Adipocyte (in vitro differentiated cells): ENCODE data around the gene DNAH6.

Experiments
- DNase-seq: peaks from one replicate; pipeline ENCODE4 v3.0.0-alpha.2; 2015; ENCODE audit warnings: low read depth
- H3K27me3 ChIP-seq: replicated peaks from 2 replicates; pipeline ENCODE4 v1.7.0; 2013; ENCODE audit warnings: mild to moderate bottlenecking, low read length, moderate library complexity; ENCODE audit not compliant: control insufficient read depth, insufficient read depth
- H3K36me3 ChIP-seq: 2 replicates; pipeline ENCODE4 v1.7.0; 2013; ENCODE audit warnings: low read length, mild to moderate bottlenecking, moderate library complexity; ENCODE audit not compliant: control insufficient read depth, insufficient read depth, severe bottlenecking
- H3K4me1 ChIP-seq: 2 replicates; pipeline ENCODE4 v1.7.0; 2013; ENCODE audit warnings: mild to moderate bottlenecking, low read length, moderate library complexity; ENCODE audit not compliant: control insufficient read depth, insufficient read depth
- H3K4me3 ChIP-seq: 2 replicates; pipeline ENCODE4 v1.7.0; 2013; ENCODE audit warnings: mild to moderate bottlenecking, low read length, moderate library complexity
- H3K9ac ChIP-seq: 2 replicates; pipeline ENCODE4 v1.7.0; 2013; ENCODE audit warnings: mild to moderate bottlenecking, low read length, moderate library complexity
- H3K9me3 ChIP-seq: 2 replicates; pipeline ENCODE4 v1.7.0; 2013; ENCODE audit warnings: mild to moderate bottlenecking, low read length, moderate library complexity; ENCODE audit not compliant: control insufficient read depth

Gene DNAH6

GRCh38 chr2:84653302-84653701 lies 137.0 kb downstream of the DNAH6 start:
- Histone ChIP-seq H3K9ac (no peak overlapping the region), H3K4me3 (no peak overlapping the region), H3K4me1 (no peaks in the 10 kb centered on the region), H3K36me3 (no peaks in the 10 kb centered on the region), H3K9me3 (no peaks in the 10 kb centered on the region), H3K27me3 (peaks cover 11% of the 10 kb centered on the region)
- DNase-seq, result no peak

GRCh38 chr2:84654414-84654813 lies 138.1 kb downstream of the DNAH6 start:
- Histone ChIP-seq H3K4me3 (no peak overlapping the region), H3K27me3 (peaks cover 11% of the 10 kb centered on the region), H3K36me3 (no peaks in the 10 kb centered on the region), H3K9me3 (no peaks in the 10 kb centered on the region), H3K4me1 (no peaks in the 10 kb centered on the region), H3K9ac (no peak overlapping the region)
- DNase-seq, result no peak

- Histone ChIP-seq H3K9me3 (no peaks in the 10 kb centered on the region), H3K36me3 (no peaks in the 10 kb centered on the region), H3K9ac (no peak overlapping the region), H3K27me3 (peaks cover 10% of the 10 kb centered on the region), H3K4me1 (no peaks in the 10 kb centered on the region), H3K4me3 (no peak overlapping the region)
- DNase-seq, result no peak
These were observed 152.8 kb downstream of the DNAH6 start for GRCh38 chr2:84669122-84669521.

- Histone ChIP-seq H3K4me3 (no peak overlapping the region), H3K27me3 (peaks cover 8% of the 10 kb centered on the region), H3K9ac (no peak overlapping the region), H3K4me1 (no peaks in the 10 kb centered on the region), H3K36me3 (no peaks in the 10 kb centered on the region), H3K9me3 (no peaks in the 10 kb centered on the region)
- no peak for DNase-seq
These were observed 157.8 kb downstream of the DNAH6 start for GRCh38 chr2:84674099-84674498.

- Histone ChIP-seq H3K9me3 (no peaks in the 10 kb centered on the region), H3K9ac (no peak overlapping the region), H3K27me3 (peaks cover 5% of the 10 kb centered on the region), H3K4me1 (no peaks in the 10 kb centered on the region), H3K36me3 (no peaks in the 10 kb centered on the region), H3K4me3 (no peak overlapping the region)
- DNase-seq, result no peak
These were observed 158.3 kb downstream of the DNAH6 start for GRCh38 chr2:84674586-84674985.

- no peak overlapping the region for H3K4me3 ChIP-seq
- no peaks in the 10 kb centered on the region for H3K4me1 ChIP-seq
- no peaks in the 10 kb centered on the region for H3K36me3 ChIP-seq
- no peaks in the 10 kb centered on the region for H3K9me3 ChIP-seq
- no peak overlapping the region for H3K9ac ChIP-seq
- peaks cover 5% of the 10 kb centered on the region for H3K27me3 ChIP-seq
- DNase-seq, result peak; percentile 32
These were observed 160.0 kb downstream of the DNAH6 start for GRCh38 chr2:84676295-84676694.

GRCh38 chr2:84678214-84678613 lies 161.9 kb downstream of the DNAH6 start:
- Histone ChIP-seq H3K4me1 (no peaks in the 10 kb centered on the region), H3K27me3 (no peaks in the 10 kb centered on the region), H3K9ac (no peak overlapping the region), H3K9me3 (no peaks in the 10 kb centered on the region), H3K36me3 (no peaks in the 10 kb centered on the region), H3K4me3 (no peak overlapping the region)
- DNase-seq, result no peak

GRCh38 chr2:84686783-84687476 lies 170.6 kb downstream of the DNAH6 start:
- H3K9ac ChIP-seq, result no peak overlapping the region
- no peaks in the 10 kb centered on the region for H3K27me3 ChIP-seq
- DNase-seq, result no peak
- no peaks in the 10 kb centered on the region for H3K36me3 ChIP-seq
- no peak overlapping the region for H3K4me3 ChIP-seq
- no peaks in the 10 kb centered on the region for H3K4me1 ChIP-seq
- no peaks in the 10 kb centered on the region for H3K9me3 ChIP-seq

- no peak for DNase-seq
- Histone ChIP-seq H3K9me3 (no peaks in the 10 kb centered on the region), H3K9ac (no peak overlapping the region), H3K27me3 (no peaks in the 10 kb centered on the region), H3K4me1 (no peaks in the 10 kb centered on the region), H3K36me3 (no peaks in the 10 kb centered on the region), H3K4me3 (no peak overlapping the region)
These were observed 171.3 kb downstream of the DNAH6 start for GRCh38 chr2:84687498-84688149.

- H3K36me3 ChIP-seq, result no peaks in the 10 kb centered on the region
- DNase-seq, result no peak
- no peak overlapping the region for H3K4me3 ChIP-seq
- H3K9ac ChIP-seq, result no peak overlapping the region
- H3K9me3 ChIP-seq, result no peaks in the 10 kb centered on the region
- no peaks in the 10 kb centered on the region for H3K4me1 ChIP-seq
- H3K27me3 ChIP-seq, result no peaks in the 10 kb centered on the region
These were observed 173.9 kb downstream of the DNAH6 start for GRCh38 chr2:84690225-84690624.

GRCh38 chr2:84694088-84694622 lies 177.9 kb downstream of the DNAH6 start:
- H3K9me3 ChIP-seq, result no peaks in the 10 kb centered on the region
- no peak for DNase-seq
- H3K27me3 ChIP-seq, result no peaks in the 10 kb centered on the region
- H3K9ac ChIP-seq, result no peak overlapping the region
- no peaks in the 10 kb centered on the region for H3K36me3 ChIP-seq
- no peak overlapping the region for H3K4me3 ChIP-seq
- peaks cover 2% of the 10 kb centered on the region for H3K4me1 ChIP-seq
